CD14-positive monocyte (primary cell): ENCODE results near the gene FGB. TPM values are rescaled to one million over a fixed set of nuclear protein-coding genes. Genes with fewer than 3 reads are reported as not detected.

Experiments used
- DNase-seq, 3 donors: peaks; one replicate each; pipeline ENCODE4 v3.0.0-alpha.2; 2011 to 2022
- H2AFZ ChIP-seq: 2 replicates; pipeline ENCODE4 v1.6.0; 2012; ENCODE audit warnings: mild to moderate bottlenecking, low read depth, low read length, inconsistent platforms; ENCODE audit not compliant: insufficient read depth, poor library complexity, severe bottlenecking
- H3K27ac ChIP-seq, 2 donors: 1 replicate in 1 of 2; 2 replicates in 1 of 2; pipeline ENCODE4 v1.5.1; 2012 to 2013; ENCODE audit warnings: low read length in 2 of 2, control low read depth in 1 of 2, inconsistent platforms in 1 of 2, low read depth in 1 of 2, mild to moderate bottlenecking in 1 of 2
- H3K27me3 ChIP-seq, 2 donors: one replicate each; pipeline versions ENCODE4 v1.6.0 to v1.6.1; 2011 to 2013; ENCODE audit warnings: low read length in 2 of 2; ENCODE audit not compliant: control insufficient read depth in 2 of 2, insufficient read depth in 2 of 2
- H3K36me3 ChIP-seq, 2 donors: replicated peaks in 1 of 2; 1 replicate in 1 of 2; 2 replicates in 1 of 2; pipeline versions ENCODE4 v1.5.1 to v1.6.1; 2012 to 2013; ENCODE audit warnings: low read length in 2 of 2, control low read depth in 1 of 2, inconsistent platforms in 1 of 2, mild to moderate bottlenecking in 1 of 2; ENCODE audit not compliant: insufficient read depth in 2 of 2, control insufficient read depth in 1 of 2
- H3K4me1 ChIP-seq, 2 donors: 1 replicate in 1 of 2; 2 replicates in 1 of 2; pipeline versions ENCODE4 v1.5.1 to v1.6.1; 2012 to 2013; ENCODE audit warnings: low read length in 2 of 2, control low read depth in 1 of 2, inconsistent platforms in 1 of 2, mild to moderate bottlenecking in 1 of 2, moderate library complexity in 1 of 2; ENCODE audit not compliant: insufficient read depth in 2 of 2, control insufficient read depth in 1 of 2
- H3K4me2 ChIP-seq: replicated peaks from 2 replicates; pipeline ENCODE3; 2012; ENCODE audit warnings: low read length, moderate library complexity, mild to moderate bottlenecking; ENCODE audit not compliant: poor library complexity, severe bottlenecking; ENCODE audit errors: extremely low read depth
- H3K4me3 ChIP-seq, 3 experiments: fragments of 200-600 bp in 1 of 3; sonication (generic) in 1 of 3; replicated peaks in 1 of 3; 1 replicate in 2 of 3; 2 replicates in 1 of 3; pipeline ENCODE4 v1.5.1; 2011 to 2013; ENCODE audit warnings: low read length in 3 of 3, mild to moderate bottlenecking in 3 of 3, control low read depth in 2 of 3, low read depth in 2 of 3, inconsistent platforms in 1 of 3, moderate library complexity in 1 of 3
- H3K79me2 ChIP-seq: 2 replicates; pipeline ENCODE4 v1.6.0; 2012; ENCODE audit warnings: mild to moderate bottlenecking, control low read depth, inconsistent platforms, low read length, moderate library complexity; ENCODE audit not compliant: insufficient read depth
- H3K9ac ChIP-seq: 2 replicates; pipeline ENCODE4 v1.6.0; 2017; ENCODE audit warnings: low read length, mild to moderate bottlenecking; ENCODE audit not compliant: insufficient read depth, poor library complexity, severe bottlenecking
- H3K9me3 ChIP-seq, 2 donors: replicated peaks in 1 of 2; 1 replicate in 1 of 2; 2 replicates in 1 of 2; pipeline versions ENCODE4 v1.5.1 to v1.6.1; 2012 to 2013; ENCODE audit warnings: low read length in 2 of 2, control low read depth in 1 of 2; ENCODE audit not compliant: control insufficient read depth in 1 of 2, insufficient read depth in 1 of 2
- H4K20me1 ChIP-seq: 2 replicates; pipeline ENCODE4 v1.6.0; 2012; ENCODE audit warnings: mild to moderate bottlenecking, low read length, control low read depth, moderate library complexity; ENCODE audit not compliant: insufficient read depth
- H3K27ac Mint-ChIP-seq, 7 donors: one replicate each; pipeline ENCODE4 v1.8.0; 2020; ENCODE audit warnings: mild to moderate bottlenecking in 7 of 7, mixed read lengths in 7 of 7, moderate library complexity in 6 of 7, inconsistent platforms in 2 of 7
- H3K27me3 Mint-ChIP-seq, 3 donors: one replicate each; pipeline ENCODE4 v1.8.0; 2021 to 2022; ENCODE audit warnings: low read depth in 3 of 3, mild to moderate bottlenecking in 3 of 3, mixed read lengths in 3 of 3, moderate library complexity in 3 of 3, inconsistent platforms in 1 of 3
- H3K36me3 Mint-ChIP-seq, 2 donors: one replicate each; pipeline ENCODE4 v1.8.0; 2020; ENCODE audit warnings: mixed read lengths in 2 of 2, inconsistent platforms in 1 of 2, mild to moderate bottlenecking in 1 of 2
- H3K4me1 Mint-ChIP-seq: one replicate; pipeline ENCODE4 v1.8.0; 2020; ENCODE audit warnings: mild to moderate bottlenecking, mixed read lengths
- H3K4me3 Mint-ChIP-seq, 2 donors: one replicate each; pipeline ENCODE4 v1.8.0; 2020; ENCODE audit warnings: mild to moderate bottlenecking in 2 of 2, mixed read lengths in 2 of 2, moderate library complexity in 1 of 2
- H3K9me3 Mint-ChIP-seq, 7 donors: one replicate each; pipeline ENCODE4 v1.8.0; 2020 to 2022; ENCODE audit warnings: mixed read lengths in 7 of 7, mild to moderate bottlenecking in 6 of 7, moderate library complexity in 6 of 7, inconsistent platforms in 2 of 7
- WGBS: methylation state at CpG from one replicate; pipeline ENCODE4 v1.1.5; 2013; ENCODE audit warnings: missing lambda C conversion rate; ENCODE audit not compliant: insufficient coverage; 5-methylcytosine and 5-hydroxymethylcytosine counted together
- intact Hi-C, 2 donors: fragments of 100-400 bp; cut with micrococcal nuclease; formaldehyde crosslinking; loops; one replicate each; pipeline versions ENCODE4 v1.15.0 to v1.15.1; 2023
- polyA plus RNA-seq, 3 donors: library from polyadenylated mRNA; depleted of rRNA in 1 of 3; unstranded in 2 of 3; stranded (reverse) in 1 of 3; fragments of 300-500 nt in 2 of 3; fragments of >200 nt in 1 of 3; fragmentation: Illumina TruSeq in 2 of 3; gene quantifications; 1 replicate in 2 of 3; 2 replicates in 1 of 3; pipeline ENCODE4 v1.2.3, GENCODE V29; 2012 to 2021
- TF ChIP-seq, protein P1 (sequence below): fragments of 200-600 bp; IDR thresholded peaks from one replicate; pipeline ENCODE4 v1.8.0; 2022; ENCODE audit warnings: antibody characterized with exemption, mild to moderate bottlenecking

Gene FGB
- polyA plus RNA-seq, 3 donors, result not detected

DNA sequence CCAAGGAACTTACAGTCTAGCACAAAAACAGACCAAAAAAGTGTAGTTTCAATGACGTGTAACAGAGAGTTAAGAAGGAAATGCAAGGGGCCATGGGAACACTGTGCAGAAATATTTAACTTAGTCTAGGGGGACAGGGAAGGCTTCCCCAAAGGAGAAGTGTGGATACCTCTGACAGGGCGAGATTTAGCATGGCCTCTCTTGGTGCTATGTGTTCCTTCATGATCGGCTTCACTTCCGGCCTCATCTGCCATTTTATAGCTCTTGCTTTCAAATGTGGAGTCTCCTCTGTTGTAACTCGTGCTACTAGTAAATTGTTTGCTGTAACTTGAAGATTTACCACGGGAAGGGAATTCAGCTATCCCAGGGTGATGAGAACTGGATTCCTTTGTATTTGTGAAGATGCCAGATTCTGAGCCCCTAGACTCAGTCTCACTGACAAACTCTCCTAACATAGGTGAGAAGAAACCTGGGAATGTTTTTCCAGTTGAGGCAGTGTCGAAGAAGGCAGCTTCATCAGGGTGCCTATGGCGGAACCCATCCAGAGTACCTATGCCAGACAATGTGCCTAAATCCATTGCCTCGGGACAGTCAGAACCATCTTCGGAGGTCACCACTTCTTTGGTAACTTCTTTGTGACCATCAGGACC, 22.7 kb downstream of the FGB start:
- no peak overlapping the region for H3K27ac Mint-ChIP-seq
- intact Hi-C loops, result no loop called here
- no peak overlapping the region for H3K4me3 Mint-ChIP-seq
- Histone ChIP-seq H3K4me2 (no peak overlapping the region), H3K4me3 (no peak overlapping the region), H3K9ac (no peak overlapping the region), H2AFZ (no peak overlapping the region), H3K9me3 (no peaks in the 10 kb centered on the region), H3K79me2 (no peaks in the 10 kb centered on the region), H3K36me3 (no peaks in the 10 kb centered on the region), H3K4me1 (no peaks in the 10 kb centered on the region), H3K27ac (no peak overlapping the region), H3K27me3 (peaks cover 0 to 2% of the 10 kb centered on the region in 2 donors), H4K20me1 (no peaks in the 10 kb centered on the region)
- H3K27me3 Mint-ChIP-seq, result peaks cover 4 to 12% (median 5%) of the 10 kb centered on the region in 3 donors
- WGBS, result over 99% methylated on average over 8 of the region's 10 CpGs
- peaks cover 0 to 1% (median 0%) of the 10 kb centered on the region in 7 donors for H3K9me3 Mint-ChIP-seq
- TF ChIP-seq, protein P1, sequence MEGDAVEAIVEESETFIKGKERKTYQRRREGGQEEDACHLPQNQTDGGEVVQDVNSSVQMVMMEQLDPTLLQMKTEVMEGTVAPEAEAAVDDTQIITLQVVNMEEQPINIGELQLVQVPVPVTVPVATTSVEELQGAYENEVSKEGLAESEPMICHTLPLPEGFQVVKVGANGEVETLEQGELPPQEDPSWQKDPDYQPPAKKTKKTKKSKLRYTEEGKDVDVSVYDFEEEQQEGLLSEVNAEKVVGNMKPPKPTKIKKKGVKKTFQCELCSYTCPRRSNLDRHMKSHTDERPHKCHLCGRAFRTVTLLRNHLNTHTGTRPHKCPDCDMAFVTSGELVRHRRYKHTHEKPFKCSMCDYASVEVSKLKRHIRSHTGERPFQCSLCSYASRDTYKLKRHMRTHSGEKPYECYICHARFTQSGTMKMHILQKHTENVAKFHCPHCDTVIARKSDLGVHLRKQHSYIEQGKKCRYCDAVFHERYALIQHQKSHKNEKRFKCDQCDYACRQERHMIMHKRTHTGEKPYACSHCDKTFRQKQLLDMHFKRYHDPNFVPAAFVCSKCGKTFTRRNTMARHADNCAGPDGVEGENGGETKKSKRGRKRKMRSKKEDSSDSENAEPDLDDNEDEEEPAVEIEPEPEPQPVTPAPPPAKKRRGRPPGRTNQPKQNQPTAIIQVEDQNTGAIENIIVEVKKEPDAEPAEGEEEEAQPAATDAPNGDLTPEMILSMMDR, result no peak
- DNase-seq, result no peak
- H3K4me1 Mint-ChIP-seq, result no peaks in the 10 kb centered on the region
- H3K36me3 Mint-ChIP-seq, result no peaks in the 10 kb centered on the region

- no peaks in the 10 kb centered on the region for H4K20me1 ChIP-seq
- no peak overlapping the region for H3K4me3 ChIP-seq
- Mint-ChIP-seq H3K4me3 (no peak overlapping the region), H3K27me3 (peaks cover 4 to 12% (median 6%) of the 10 kb centered on the region in 3 donors), H3K9me3 (peaks cover 0 to 1% (median 0%) of the 10 kb centered on the region in 7 donors), H3K4me1 (no peaks in the 10 kb centered on the region), H3K27ac (no peak overlapping the region), H3K36me3 (no peaks in the 10 kb centered on the region)
- no peak overlapping the region for H3K27ac ChIP-seq
- no peak for DNase-seq
- intact Hi-C loops, result no loop called here
- peaks cover 0 to 2% of the 10 kb centered on the region in 2 donors for H3K27me3 ChIP-seq
- no peaks in the 10 kb centered on the region for H3K9me3 ChIP-seq
- H2AFZ ChIP-seq, result no peak overlapping the region
- H3K9ac ChIP-seq, result no peak overlapping the region
- no peaks in the 10 kb centered on the region for H3K4me1 ChIP-seq
- TF ChIP-seq, protein P1, result no peak
- no peak overlapping the region for H3K4me2 ChIP-seq
- no peaks in the 10 kb centered on the region for H3K79me2 ChIP-seq
- no peaks in the 10 kb centered on the region for H3K36me3 ChIP-seq
- 96% methylated on average over 5 of the region's 13 CpGs for WGBS
Observed at GRCh38 chr4:154586296-154587033, 23.7 kb downstream of the FGB start.
